Neuronal stem cell (in vitro differentiated cells): Measurements from ENCODE around the gene RNF4.

Experiments used
- DNase-seq: peaks from one replicate; pipeline ENCODE4 v3.0.0-alpha.2; 2013; ENCODE audit warnings: low spot score
- H2AFZ ChIP-seq: one replicate; pipeline ENCODE4 v1.6.1; 2013; ENCODE audit warnings: mild to moderate bottlenecking, low read length, inconsistent platforms
- H2AK5ac ChIP-seq: 2 replicates; pipeline ENCODE4 v1.6.1; 2013; ENCODE audit warnings: low read depth, mild to moderate bottlenecking, inconsistent platforms, low read length, moderate library complexity, mixed read lengths
- H2BK120ac ChIP-seq: 2 replicates; pipeline ENCODE4 v1.6.1; 2013; ENCODE audit warnings: low read depth, mild to moderate bottlenecking, inconsistent platforms, low read length, moderate library complexity, mixed read lengths
- H2BK12ac ChIP-seq: one replicate; pipeline ENCODE4 v1.6.1; 2013; ENCODE audit warnings: low read length, inconsistent platforms
- H2BK15ac ChIP-seq: 2 replicates; pipeline ENCODE4 v1.6.1; 2013; ENCODE audit warnings: mild to moderate bottlenecking, low read length, inconsistent platforms, mixed read lengths
- H2BK5ac ChIP-seq: one replicate; pipeline ENCODE4 v1.6.1; 2013; ENCODE audit warnings: inconsistent platforms, mild to moderate bottlenecking, low read length, moderate library complexity
- H3K14ac ChIP-seq: one replicate; pipeline ENCODE4 v1.6.1; 2013; ENCODE audit warnings: low read length, inconsistent platforms
- H3K18ac ChIP-seq: 2 replicates; pipeline ENCODE4 v1.6.1; 2013; ENCODE audit warnings: low read length, inconsistent platforms
- H3K23ac ChIP-seq: 2 replicates; pipeline ENCODE4 v1.6.1; 2013; ENCODE audit warnings: low read depth, mild to moderate bottlenecking, mixed read lengths, low read length, inconsistent platforms; ENCODE audit not compliant: poor library complexity
- H3K27ac ChIP-seq: replicated peaks from 3 replicates; pipeline ENCODE4 v1.5.1; 2013; ENCODE audit warnings: low read length, inconsistent platforms
- H3K27me3 ChIP-seq, 3 experiments: 2 replicates each; pipeline ENCODE4 v1.6.1; 2013; ENCODE audit warnings: low read length in 3 of 3, mild to moderate bottlenecking in 2 of 3, inconsistent platforms in 1 of 3, low read depth in 1 of 3, mixed read lengths in 1 of 3, moderate library complexity in 1 of 3; ENCODE audit not compliant: control insufficient read depth in 3 of 3, insufficient read depth in 3 of 3
- H3K36me3 ChIP-seq, 2 donors: replicated peaks in 1 of 2; 2 replicates each; pipeline ENCODE4 v1.6.1; 2013; ENCODE audit warnings: low read length in 2 of 2; ENCODE audit not compliant: control insufficient read depth in 2 of 2, insufficient read depth in 2 of 2
- H3K4ac ChIP-seq: 2 replicates; pipeline ENCODE4 v1.6.1; 2013; ENCODE audit warnings: inconsistent platforms, mild to moderate bottlenecking, low read length, moderate library complexity
- H3K4me1 ChIP-seq, 2 donors: 1 replicate in 1 of 2; 2 replicates in 1 of 2; pipeline ENCODE4 v1.6.1; 2013; ENCODE audit warnings: low read length in 2 of 2, low read depth in 1 of 2; ENCODE audit not compliant: control insufficient read depth in 2 of 2, insufficient read depth in 1 of 2
- H3K4me2 ChIP-seq: one replicate; pipeline ENCODE4 v1.6.1; 2013; ENCODE audit warnings: mild to moderate bottlenecking, low read length, inconsistent platforms; ENCODE audit not compliant: insufficient read depth, poor library complexity, severe bottlenecking
- H3K4me3 ChIP-seq, 2 donors: 2 replicates each; pipeline ENCODE4 v1.5.1; 2013; ENCODE audit warnings: low read length in 2 of 2, mild to moderate bottlenecking in 2 of 2, inconsistent platforms in 1 of 2, moderate library complexity in 1 of 2
- H3K79me1 ChIP-seq: one replicate; pipeline ENCODE4 v1.6.1; 2013; ENCODE audit warnings: low read depth, mild to moderate bottlenecking, inconsistent platforms, low read length, moderate library complexity
- H3K9ac ChIP-seq: one replicate; pipeline ENCODE4 v1.6.1; 2013; ENCODE audit warnings: mild to moderate bottlenecking, low read depth, low read length, inconsistent platforms; ENCODE audit not compliant: poor library complexity
- H3K9me3 ChIP-seq, 2 donors: replicated peaks in 1 of 2; 2 replicates each; pipeline versions ENCODE3 to v1.6.1; 2013; ENCODE audit warnings: low read length in 2 of 2, mild to moderate bottlenecking in 2 of 2, inconsistent platforms in 1 of 2, low read depth in 1 of 2, mixed read lengths in 1 of 2, moderate library complexity in 1 of 2; ENCODE audit not compliant: control insufficient read depth in 2 of 2, insufficient read depth in 1 of 2
- H4K8ac ChIP-seq: one replicate; pipeline ENCODE4 v1.6.1; 2013; ENCODE audit warnings: low read depth, mild to moderate bottlenecking, inconsistent platforms, low read length, moderate library complexity
- H4K91ac ChIP-seq: one replicate; pipeline ENCODE4 v1.6.1; 2013; ENCODE audit warnings: low read length, low read depth, mild to moderate bottlenecking, inconsistent platforms; ENCODE audit not compliant: poor library complexity
- WGBS, 2 donors: extraction: QIAGEN DNeasy Blood & Tissue Kit; methylation state at CpG; one replicate each; pipeline ENCODE4 v1.1.7; 2013; ENCODE audit warnings: missing lambda C conversion rate in 2 of 2, mixed read lengths in 1 of 2; ENCODE audit not compliant: insufficient read length in 2 of 2, insufficient replicate concordance in 1 of 2; ENCODE audit errors: extremely low coverage in 2 of 2; 5-methylcytosine and 5-hydroxymethylcytosine counted together

Gene RNF4

DNA sequence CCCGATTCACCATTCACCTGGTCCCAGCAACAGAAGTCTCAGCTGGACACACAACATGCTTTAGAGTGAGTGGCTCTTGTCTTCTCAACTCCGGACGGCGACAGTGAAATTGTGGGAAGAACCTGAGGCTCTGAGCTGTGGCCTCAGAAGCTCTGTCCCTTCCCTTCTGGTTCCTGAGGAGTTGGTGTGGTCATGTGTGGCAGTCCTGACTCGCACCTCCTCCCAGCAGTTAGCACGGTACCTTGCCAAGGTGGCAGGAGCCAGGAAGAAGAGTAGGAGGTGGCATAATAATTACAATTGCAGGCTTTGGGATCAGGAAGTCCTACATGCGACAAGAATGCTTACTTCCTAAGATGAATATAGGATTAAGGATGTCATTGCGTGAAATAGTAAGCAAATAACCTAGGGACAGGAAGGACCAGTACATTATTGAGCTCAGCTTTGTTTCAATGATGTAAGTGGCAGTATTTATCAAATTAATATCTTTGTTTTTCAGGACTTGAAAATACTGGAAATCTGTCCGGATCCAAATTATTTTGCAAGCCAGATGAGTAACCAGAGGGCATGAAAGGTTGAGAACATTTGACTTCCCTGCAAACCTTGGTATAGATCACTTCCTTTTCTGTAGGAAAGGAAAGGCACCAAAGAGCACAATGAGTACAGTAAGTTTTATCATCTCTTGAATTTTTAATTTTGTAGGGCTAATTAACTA is 21.1 kb downstream of the RNF4 start:
- H3K4ac ChIP-seq, result no peak overlapping the region
- no peak overlapping the region for H2BK12ac ChIP-seq
- no peak overlapping the region for H2BK15ac ChIP-seq
- H3K18ac ChIP-seq, result no peak overlapping the region
- no peak overlapping the region for H3K4me2 ChIP-seq
- no peak overlapping the region for H2AK5ac ChIP-seq
- no peak overlapping the region for H3K27ac ChIP-seq
- H3K36me3 ChIP-seq, result peaks cover 25 to 82% of the 10 kb centered on the region in 2 donors
- no peaks in the 10 kb centered on the region for H3K9me3 ChIP-seq
- H3K4me3 ChIP-seq, result no peak overlapping the region
- no CpG with 5 or more reads among the region's 9 CpGs for WGBS, 2 donors
- H3K14ac ChIP-seq, result no peak overlapping the region
- DNase-seq, result no peak
- H2BK120ac ChIP-seq, result no peak overlapping the region
- H3K4me1 ChIP-seq, result peaks cover 0 to 1% of the 10 kb centered on the region in 2 donors
- no peak overlapping the region for H3K9ac ChIP-seq
- no peaks in the 10 kb centered on the region for H3K27me3 ChIP-seq
- no peak overlapping the region for H2AFZ ChIP-seq
- H4K8ac ChIP-seq, result no peak overlapping the region
- H3K79me1 ChIP-seq, result peaks cover 9% of the 10 kb centered on the region
- no peak overlapping the region for H3K23ac ChIP-seq
- H2BK5ac ChIP-seq, result no peak overlapping the region
- H4K91ac ChIP-seq, result no peak overlapping the region

DNA sequence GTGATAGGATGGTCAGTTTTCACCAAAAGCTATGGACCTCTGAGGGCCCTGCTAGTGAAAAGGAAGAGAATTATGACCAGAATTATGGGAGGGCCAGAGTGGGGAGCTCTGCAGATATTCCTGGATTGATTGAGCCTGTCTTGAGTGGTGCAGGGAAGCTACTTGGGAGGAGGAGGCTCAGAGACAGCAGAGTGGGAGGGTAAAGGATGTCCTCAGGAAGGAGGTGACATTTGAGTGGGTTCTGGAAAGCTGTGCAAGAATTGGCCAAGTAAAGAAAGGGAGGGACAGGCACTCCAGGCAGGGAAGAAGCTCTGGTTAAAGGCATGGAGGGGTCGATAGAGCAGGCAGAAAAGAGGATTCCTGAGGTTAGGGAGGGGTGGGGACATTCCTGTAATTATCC is 24.1 kb downstream of the RNF4 start:
- H3K36me3 ChIP-seq, result peaks cover 44 to 91% of the 10 kb centered on the region in 2 donors
- DNase-seq, result no peak
- H3K9ac ChIP-seq, result no peak overlapping the region
- no peak overlapping the region for H4K8ac ChIP-seq
- no peak overlapping the region for H2BK12ac ChIP-seq
- H4K91ac ChIP-seq, result no peak overlapping the region
- H2AK5ac ChIP-seq, result no peak overlapping the region
- no peak overlapping the region for H3K18ac ChIP-seq
- H3K9me3 ChIP-seq, result no peaks in the 10 kb centered on the region
- H3K4me2 ChIP-seq, result no peak overlapping the region
- whole genome bisulfite sequencing, 2 donors, result no CpG with 5 or more reads among the region's 1 CpG
- no peak overlapping the region for H2AFZ ChIP-seq
- H3K23ac ChIP-seq, result no peak overlapping the region
- no peak overlapping the region for H3K4ac ChIP-seq
- no peak overlapping the region for H3K27ac ChIP-seq
- H3K4me1 ChIP-seq, result no peaks in the 10 kb centered on the region
- no peak overlapping the region for H3K4me3 ChIP-seq
- H2BK120ac ChIP-seq, result no peak overlapping the region
- no peak overlapping the region for H3K14ac ChIP-seq
- H2BK15ac ChIP-seq, result no peak overlapping the region
- no peaks in the 10 kb centered on the region for H3K27me3 ChIP-seq
- H2BK5ac ChIP-seq, result no peak overlapping the region
- H3K79me1 ChIP-seq, result peaks cover 10% of the 10 kb centered on the region

DNA sequence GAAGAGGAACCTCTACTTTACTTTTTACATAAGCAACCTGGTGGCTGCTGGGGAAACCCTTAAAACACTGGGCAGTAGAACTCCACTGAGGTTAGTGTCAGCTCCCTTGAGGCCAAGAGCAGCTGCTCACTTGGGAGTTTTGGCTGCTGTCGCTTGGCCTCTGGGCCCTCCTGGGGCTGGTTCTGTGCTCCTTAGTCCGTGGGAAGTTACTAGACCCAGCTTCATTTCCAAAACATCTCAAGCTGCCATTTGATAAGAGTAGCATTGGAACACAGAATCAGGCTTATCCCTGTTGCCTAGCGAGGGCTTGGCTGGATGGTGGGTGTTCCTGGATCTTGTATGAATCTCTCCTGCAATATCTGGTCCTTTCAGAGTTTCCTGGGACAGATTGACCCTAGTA is 26.1 kb downstream of the RNF4 start:
- Histone ChIP-seq H3K18ac (no peak overlapping the region), H3K4me3 (no peak overlapping the region), H2BK5ac (no peak overlapping the region), H3K27me3 (no peaks in the 10 kb centered on the region), H3K4me1 (no peaks in the 10 kb centered on the region), H3K4ac (no peak overlapping the region), H2BK120ac (no peak overlapping the region), H3K27ac (no peak overlapping the region), H4K8ac (no peak overlapping the region), H2AFZ (no peak overlapping the region), H4K91ac (no peak overlapping the region), H3K36me3 (peaks cover 43 to 93% of the 10 kb centered on the region in 2 donors), H3K9me3 (no peaks in the 10 kb centered on the region), H2AK5ac (no peak overlapping the region), H3K14ac (no peak overlapping the region), H3K79me1 (peaks cover 7% of the 10 kb centered on the region), H2BK12ac (no peak overlapping the region), H2BK15ac (no peak overlapping the region), H3K23ac (no peak overlapping the region), H3K4me2 (no peak overlapping the region), H3K9ac (no peak overlapping the region)
- WGBS, 2 donors, result no CpG with 5 or more reads among the region's 3 CpGs
- DNase-seq, result no peak

DNA sequence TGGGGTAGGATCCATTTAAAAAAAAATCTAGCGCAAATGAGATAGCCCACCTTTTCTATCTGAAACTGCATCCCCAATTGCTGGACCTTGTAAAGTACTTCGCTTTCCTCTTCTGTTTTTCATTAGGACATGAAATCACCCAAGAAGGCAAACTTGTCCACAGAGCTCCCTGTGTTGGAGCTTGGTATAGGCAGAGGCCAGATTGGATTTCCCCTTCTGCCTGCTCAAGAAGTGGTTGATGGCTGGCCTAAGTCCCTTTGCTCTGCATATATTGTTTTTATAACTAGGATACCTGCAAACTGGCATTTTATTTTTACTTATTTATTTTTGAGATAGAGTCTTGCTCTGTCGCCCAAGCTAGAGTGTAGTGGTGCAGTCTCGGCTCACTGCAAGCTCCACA is 28.4 kb downstream of the RNF4 start:
- H4K91ac ChIP-seq, result no peak overlapping the region
- H2BK120ac ChIP-seq, result no peak overlapping the region

More for the DNA sequence above, 28.4 kb downstream of the RNF4 start:
- Histone ChIP-seq H3K27me3 (no peaks in the 10 kb centered on the region), H3K4ac (no peak overlapping the region), H3K79me1 (peaks cover 12% of the 10 kb centered on the region), H3K4me3 (no peak overlapping the region), H3K9ac (no peak overlapping the region), H4K8ac (no peak overlapping the region), H3K4me2 (no peak overlapping the region), H2BK5ac (no peak overlapping the region), H3K23ac (no peak overlapping the region), H3K27ac (no peak overlapping the region), H3K4me1 (no peaks in the 10 kb centered on the region), H2AK5ac (no peak overlapping the region), H3K18ac (no peak overlapping the region), H2AFZ (no peak overlapping the region), H3K9me3 (no peaks in the 10 kb centered on the region), H2BK15ac (no peak overlapping the region), H2BK12ac (no peak overlapping the region), H3K14ac (no peak overlapping the region), H3K36me3 (peaks cover 54 to 95% of the 10 kb centered on the region in 2 donors)
- no peak for DNase-seq
- WGBS, 2 donors, result no CpG with 5 or more reads among the region's 4 CpGs
